ENCODE results near the gene CASP8AP2.
"Not testable (repeated sequence)": the region's sequence is repeated elsewhere in the genome, so short reads cannot be mapped to it uniquely, and the experiment has no call there.

CASP8AP2 gene

DNA sequence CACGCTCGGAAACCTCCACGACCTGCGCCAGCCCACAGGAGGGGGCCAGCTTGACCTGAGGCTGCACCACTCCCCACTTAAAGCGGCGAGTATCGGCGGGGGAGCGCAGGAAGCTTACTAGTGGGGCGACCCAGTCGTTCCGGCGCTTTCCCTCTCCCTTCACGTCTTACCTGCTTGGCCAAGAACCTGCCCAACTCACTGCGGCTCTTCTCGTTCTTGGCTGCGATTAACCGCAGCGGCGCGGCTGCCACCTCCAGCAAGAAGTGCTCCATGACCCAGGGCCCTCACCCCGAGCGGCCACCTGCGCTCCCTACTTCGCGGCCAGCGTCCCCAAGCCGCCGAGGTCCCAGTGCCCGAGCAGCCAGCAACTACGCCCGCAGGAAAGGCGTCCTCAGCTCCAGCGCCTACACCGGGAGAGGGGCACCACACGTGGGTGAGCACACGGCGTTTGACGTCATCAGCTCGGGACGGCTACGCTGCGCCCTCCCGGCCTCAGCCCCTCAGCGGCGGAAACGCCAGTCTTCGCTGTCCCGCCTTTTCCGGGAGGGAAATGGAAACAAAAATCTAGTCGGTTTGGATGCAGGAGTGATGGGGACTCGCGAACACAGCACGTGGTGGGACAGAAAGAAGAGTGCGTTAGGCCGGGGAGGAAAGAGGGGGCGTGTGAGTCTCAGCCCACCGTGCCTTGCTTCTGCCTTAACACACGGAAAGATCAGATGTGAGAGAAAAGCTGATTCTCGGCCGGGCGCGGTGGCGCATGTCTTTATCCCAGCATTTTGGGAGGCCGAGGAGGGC lies 10.1 kb upstream of the CASP8AP2 start, which contains the start of gene MDN1:
Gene MDN1, minus strand, starts transcription at position 459 of the 795 bp plus-strand sequence. Its CDS starts 187 bp downstream, at position 272.
- peak; percentile 77 to 83 for DNase-seq (ENCODE audit: low read depth in 2 of 2)

DNA sequence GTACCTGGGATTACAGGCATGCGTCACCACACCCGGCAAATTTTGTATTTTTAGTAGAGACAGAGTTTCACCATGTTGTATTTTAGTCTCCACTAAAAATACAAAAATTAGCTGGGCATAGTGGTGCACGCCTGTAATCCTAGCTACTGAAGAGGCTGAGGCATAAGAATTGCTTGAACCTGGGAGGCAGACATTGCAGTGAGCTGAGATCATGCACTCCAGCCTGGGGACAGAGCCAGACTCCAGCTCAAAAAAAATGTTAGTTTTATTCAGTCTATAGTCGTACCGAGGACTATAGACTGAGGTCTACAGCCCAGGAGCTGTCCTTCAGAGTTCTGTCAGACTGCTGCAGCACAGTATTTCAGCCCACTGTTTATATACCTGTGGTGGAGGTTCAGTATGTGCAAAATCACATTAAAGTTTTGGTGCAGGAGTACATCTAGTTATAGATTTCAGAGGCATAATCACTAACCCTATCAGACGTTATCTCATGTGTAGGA lies 3.6 kb upstream of the CASP8AP2 start:
- DNase-seq (ENCODE audit: low read depth in 2 of 2) = no peak

DNA sequence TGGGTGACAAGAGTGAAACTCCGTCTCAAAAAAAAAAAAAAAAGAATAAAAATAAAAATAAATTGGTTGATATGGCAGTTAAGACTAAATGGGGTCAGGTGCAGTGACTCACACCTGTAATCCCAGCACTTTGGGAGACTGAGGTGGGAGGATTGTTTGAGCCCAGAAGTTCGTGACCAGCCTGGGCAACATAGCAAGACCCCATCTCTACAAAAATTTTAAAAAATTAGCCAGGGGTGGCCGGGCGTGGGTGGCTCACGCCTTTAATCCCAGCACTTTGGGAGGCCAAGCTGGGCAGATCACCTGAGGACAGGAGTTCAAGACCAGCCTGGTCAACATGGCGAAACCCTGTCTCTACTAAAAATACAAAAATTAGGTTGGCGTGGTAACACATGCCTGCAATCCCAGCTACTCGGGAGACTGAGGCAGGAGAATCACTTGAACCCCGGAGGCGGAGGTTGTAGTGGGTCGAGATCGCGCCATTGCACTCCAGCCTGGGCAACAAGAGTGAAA lies 1.1 kb upstream of the CASP8AP2 start:
- DNase-seq (ENCODE audit: low read depth in 2 of 2) = not testable (repeated sequence)

DNA sequence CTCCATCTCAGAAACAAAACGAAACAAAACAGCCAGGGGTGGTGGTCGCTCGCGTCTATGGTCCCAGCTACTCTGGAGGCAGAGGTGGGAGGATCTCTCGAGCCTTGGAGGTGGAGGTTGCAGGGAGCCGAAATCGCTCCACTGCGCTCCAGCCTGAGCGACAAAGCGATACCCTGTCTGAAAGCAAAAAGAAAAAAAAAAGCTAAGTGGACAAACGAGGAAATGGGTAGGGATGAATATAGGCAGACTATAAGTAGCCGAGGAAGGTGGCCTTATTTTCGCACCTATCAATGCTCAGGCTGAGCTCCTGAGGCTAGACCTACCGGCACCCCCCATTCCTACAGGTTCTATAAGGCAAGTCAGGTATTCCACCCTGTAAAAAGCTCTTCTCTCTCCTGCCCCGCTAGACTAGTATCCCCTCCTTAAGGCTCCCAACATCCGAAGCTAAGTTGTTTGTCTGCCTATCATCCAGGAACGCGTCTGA lies 650 bp upstream of the CASP8AP2 start:
- DNase-seq (ENCODE audit: low read depth in 2 of 2) = no peak

DNA sequence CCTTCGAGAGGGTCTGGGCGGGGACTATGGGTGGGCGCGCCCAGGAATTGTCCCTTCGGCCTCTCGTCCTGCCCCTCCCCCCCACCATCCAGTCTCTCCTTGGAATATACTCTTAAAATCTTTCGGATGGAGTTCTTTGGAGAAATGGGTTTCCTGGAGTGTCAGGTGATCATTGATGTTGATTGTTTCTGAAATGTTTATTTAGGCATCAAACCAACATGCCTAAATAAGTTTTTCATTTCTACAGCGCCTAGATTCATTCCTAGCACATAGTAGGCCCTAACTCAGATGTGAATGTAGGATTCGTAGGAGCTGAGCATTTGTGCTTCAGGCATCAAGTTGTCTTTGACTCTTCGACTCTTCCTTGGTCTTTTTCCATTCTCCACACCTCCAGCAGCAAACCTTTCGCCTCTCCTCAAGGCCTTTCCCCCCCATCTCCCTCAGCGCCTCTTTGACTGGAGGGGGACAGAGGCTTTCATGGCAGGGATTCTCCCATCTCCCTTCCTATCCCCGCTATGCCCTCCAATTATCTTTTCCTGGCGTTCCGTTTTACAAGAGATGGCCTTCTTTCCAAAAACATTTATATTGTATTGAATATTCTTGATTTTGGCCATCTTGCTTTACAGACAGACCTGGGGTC lies 610 bp downstream of the CASP8AP2 start:
- DNase-seq (ENCODE audit: low read depth in 2 of 2) = no peak

DNA sequence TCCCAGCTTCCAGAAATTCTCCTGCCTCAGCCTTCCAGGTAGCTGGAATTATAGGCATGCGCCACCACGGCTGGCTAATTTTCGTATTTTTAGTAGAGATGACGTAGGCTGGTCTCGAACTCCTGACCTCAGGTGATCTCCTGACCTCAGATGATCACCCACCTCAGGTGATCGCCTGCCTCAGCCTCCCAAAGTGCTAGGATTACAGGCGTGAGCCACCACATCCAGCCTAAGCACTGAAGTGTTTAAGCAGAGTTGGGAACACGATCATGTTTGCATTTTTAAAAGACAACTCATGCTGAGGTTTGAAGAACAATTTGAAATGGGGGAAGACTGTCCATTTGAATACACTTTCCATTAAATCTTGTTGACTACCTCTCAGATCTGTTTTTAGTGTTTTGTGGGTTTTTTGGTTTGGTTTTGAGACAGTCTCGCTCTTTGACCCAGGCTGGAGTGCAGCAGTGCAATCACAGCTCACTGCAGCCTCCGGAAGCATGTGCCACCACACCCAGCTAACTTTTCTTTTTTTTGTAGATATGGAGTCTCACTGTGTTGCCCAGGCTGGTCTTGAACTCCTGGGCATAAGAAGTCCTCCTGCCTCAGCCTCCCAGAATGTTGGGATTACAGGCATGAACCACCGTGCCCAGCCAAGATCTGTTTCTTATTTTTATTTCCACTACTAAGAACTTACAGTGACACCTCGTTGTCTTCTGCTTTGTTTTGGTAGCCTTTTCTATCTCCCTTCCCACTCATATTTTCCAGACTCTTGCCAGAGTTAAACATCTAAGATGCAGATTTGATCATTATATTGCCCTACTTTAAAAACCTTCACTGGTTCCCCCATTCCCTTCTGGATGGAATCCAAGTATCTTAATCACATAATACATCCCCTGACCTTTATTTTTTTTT lies 5.5 kb downstream of the CASP8AP2 start:
- DNase-seq (ENCODE audit: low read depth in 2 of 2) = no peak

DNA sequence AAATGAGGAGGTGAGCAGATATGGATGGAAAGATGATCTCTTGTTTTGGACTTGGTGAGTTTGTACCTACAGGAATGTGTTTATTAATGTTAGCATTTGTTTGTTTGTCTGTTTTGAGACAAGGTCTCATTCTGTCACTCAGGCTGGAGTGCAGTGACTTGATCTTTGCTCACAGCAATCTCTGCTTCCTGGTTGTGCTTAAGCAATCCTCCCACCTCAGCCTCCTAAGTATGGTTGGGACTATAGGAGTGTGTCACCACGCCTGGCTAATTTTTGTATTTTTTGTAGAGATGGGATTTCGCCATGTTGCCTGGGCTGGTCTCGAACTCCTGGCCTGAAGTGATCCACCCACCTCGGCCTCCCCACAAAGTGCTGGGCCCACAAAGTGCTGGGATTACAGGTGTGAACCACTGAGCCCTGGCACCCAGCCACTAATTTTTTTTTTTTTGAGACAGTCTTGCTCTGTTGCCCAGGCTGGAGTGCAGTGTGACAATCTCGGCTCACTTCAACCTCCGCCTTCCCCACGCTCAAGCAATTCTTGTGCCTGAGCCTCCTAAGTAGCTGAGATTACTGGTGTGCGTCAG lies 7.1 kb downstream of the CASP8AP2 start:
- DNase-seq (ENCODE audit: low read depth in 2 of 2) = no peak

DNA sequence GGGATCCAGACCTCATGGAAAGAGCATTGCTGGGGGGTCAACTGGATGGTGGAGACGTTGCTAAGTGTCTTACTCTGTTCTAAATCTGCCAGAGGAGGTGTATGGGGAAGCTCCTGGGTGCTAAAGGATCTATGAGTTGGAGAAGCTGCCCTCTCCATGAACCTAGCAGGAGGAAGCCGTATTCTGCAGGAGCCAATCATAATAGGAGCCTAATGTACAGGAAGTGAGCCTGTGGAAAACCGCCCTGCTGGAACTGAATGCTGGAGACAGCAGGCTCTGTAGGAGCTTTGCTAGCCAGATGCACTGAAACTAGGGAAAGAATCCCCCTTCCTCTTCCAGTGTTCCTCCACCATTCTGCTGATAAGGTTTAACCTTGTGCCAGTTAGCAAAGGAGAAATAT lies 10.9 kb downstream of the CASP8AP2 start:
- DNase-seq (ENCODE audit: low read depth in 2 of 2) = no peak

DNA sequence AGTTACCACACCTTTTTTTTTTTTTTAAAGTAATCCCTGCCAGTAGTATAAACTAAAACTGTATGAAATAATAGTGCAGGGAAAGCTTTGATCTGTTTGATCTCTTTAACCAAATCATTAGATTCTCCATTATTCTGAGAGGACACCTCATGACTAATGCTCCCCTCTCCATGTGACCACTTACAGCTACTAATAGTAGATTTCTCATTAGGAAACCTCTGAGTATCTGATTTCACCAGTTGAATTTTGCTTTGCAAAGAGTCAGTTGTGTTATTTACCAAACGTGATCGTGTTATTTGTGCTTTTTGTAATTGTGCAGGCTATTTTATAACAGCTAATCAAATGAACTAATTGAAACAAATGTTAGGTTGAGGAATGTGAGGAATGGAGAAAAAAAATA lies 12.5 kb downstream of the CASP8AP2 start:
- DNase-seq (ENCODE audit: low read depth in 2 of 2) = no peak

DNA sequence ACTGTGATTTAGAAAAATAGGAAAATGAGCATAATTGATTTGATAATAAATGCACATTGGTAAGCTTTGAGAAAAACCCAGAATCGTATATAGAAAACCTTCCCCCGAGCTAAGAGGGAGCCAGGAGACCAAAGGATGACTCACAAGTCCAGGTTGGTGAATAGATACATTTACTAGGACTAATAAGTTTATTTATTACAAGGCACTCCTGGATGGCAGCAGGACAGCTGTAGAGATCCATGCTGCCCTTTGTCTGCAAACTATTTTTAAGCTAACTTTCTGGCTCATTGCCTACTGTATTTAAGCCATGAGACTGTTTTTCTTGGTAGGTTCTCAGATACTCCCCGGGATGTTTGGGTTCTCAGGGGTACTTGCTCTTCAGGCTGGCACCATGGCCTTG lies 13.4 kb downstream of the CASP8AP2 start:
- no peak for DNase-seq (ENCODE audit: low read depth in 2 of 2)

DNA sequence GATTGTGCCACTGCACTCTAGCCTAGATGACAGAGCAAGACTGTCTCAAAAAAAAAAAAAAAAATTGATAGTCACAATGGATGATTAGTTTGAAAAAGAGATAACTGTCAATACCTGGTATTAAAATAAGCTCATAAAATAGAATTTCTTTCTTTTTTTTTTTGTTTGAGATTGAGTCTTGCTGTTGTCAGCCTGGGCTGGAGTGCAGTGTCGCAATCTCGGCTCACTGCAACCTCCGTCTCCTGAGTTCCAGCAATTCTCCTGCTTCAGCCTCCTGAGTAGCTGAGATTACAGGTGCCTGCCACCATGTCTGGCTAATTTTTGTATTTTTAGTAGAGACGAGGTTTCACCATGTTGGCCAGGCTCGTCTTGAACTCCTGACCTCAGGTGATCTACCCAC lies 17.8 kb downstream of the CASP8AP2 start:
- not testable (repeated sequence) for DNase-seq (ENCODE audit: low read depth in 2 of 2)

DNA sequence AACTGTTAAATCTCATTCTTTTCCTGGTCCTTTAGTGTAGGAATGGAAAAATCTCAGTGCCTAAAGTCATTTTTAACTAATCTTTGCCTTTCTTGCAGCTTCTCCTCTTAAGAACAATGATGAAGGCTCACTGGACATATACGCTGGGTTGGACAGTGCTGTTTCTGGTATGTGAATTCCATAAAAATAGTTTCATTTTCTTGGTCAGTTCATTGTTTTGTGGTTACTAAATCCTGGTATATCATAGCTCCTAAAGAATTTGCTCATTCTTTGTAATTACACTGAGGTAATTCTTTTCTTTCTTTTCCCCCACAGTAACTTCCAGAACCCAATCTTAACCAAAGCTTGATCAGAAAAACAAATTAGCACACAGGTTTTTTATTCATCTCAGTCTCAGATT lies 23.4 kb downstream of the CASP8AP2 start:
- DNase-seq (ENCODE audit: low read depth in 2 of 2) = no peak

DNA sequence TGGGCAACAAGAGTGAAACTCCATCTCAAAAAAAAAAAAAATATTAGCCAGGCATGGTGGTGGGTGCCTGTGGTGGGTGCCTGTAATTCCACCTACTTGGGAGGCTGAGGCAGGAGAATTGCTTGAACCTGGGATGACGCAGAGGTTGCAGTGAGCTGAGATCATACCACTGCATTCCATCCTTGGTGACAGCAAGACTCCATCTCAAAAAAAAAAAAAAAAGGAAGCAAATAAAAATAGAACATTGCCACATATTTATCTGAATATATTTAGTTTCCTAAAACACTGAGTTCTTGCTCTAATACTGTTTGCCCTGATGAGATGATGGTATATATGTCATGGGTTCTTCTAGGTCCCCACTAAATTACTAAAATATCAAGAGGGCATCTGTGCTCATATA lies 28.4 kb downstream of the CASP8AP2 start:
- no peak for DNase-seq (ENCODE audit: low read depth in 2 of 2)

DNA sequence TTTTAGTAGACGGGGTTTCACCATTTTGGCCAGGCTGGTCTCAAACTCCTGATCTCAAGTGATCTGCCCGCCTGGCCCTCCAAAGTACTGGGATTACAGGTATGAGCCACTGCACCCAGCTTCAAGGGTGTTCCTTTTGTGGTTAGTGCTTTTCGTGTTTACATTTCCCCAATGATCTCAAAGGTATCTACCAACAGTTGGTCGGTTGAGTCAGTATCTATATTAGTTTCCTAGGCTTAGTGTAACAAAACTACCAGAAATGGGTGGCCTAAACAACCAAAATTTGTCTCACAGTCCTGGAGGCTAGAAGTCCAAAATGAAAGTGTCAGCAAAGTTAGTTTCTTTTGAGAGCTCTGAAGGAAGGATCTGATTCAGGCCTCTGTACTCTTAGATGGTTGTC lies 30.1 kb downstream of the CASP8AP2 start:
- DNase-seq (ENCODE audit: low read depth in 2 of 2) = no peak

DNA sequence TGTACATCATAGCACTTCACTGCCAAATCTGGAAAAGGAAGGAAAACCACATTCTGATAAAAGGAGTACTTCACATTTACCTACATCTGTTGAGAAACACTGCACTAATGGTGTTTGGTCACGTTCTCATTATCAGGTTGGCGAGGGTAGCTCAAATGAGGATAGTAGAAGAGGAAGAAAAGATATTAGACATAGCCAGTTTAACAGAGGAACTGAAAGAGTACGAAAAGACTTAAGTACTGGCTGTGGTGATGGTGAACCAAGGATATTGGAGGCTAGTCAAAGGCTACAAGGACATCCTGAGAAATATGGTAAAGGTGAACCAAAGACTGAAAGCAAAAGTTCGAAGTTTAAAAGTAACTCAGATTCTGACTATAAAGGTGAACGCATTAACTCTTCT lies 32.6 kb downstream of the CASP8AP2 start:
- DNase-seq (ENCODE audit: low read depth in 2 of 2) = no peak

DNA sequence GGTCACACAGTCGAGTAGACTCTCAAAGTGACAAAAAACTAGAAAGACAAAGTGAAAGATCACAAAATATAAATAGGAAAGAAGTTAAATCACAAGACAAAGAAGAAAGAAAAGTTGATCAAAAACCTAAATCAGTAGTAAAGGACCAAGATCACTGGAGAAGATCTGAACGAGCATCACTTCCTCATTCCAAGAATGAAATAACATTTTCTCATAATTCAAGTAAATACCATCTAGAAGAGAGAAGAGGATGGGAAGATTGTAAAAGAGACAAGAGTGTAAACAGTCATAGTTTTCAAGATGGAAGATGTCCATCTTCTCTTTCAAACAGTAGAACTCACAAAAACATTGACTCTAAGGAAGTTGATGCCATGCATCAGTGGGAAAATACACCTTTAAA lies 33.0 kb downstream of the CASP8AP2 start:
- DNase-seq (ENCODE audit: low read depth in 2 of 2) = no peak

DNA sequence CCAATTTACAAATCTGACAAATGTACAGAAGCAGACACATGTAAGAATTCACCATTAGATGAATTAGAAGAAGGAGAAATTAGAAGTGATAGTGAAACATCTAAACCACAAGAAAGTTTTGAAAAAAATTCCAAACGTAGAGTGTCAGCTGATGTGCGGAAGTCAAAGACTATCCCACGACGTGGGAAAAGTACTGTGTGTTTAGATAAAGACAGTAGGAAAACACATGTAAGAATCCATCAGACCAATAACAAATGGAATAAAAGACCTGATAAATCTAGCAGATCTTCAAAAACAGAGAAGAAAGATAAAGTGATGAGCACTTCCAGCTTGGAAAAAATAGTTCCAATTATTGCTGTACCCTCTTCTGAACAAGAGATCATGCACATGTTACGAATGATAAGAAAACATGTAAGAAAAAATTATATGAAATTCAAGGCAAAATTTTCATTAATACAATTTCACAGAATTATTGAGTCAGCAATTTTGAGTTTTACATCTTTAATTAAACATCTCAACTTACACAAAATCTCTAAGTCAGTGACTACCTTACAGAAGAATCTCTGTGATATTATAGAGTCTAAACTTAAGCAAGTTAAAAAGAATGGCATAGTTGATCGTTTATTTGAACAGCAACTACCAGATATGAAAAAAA lies 36.5 kb downstream of the CASP8AP2 start:
- DNase-seq (ENCODE audit: low read depth in 2 of 2) = no peak

DNA sequence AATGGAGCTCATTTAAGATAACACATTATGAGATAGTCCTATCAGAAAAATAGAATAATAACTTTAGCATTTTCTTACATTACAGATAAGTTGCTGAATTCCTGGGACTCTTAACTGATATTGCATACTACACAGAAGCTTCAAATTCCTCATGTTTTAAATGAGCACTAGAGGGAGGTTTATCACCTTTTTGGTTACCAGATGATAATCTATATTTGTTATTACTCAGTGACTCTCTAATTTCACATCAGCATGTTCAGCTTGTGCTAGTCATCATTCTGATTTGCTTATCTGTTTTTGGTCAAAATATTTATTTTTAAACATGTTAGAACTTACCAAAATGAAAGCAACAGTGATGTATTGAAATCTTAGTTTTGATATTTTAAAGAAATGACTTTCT lies 44.0 kb downstream of the CASP8AP2 start:
- DNase-seq (ENCODE audit: low read depth in 2 of 2) = no peak

DNA sequence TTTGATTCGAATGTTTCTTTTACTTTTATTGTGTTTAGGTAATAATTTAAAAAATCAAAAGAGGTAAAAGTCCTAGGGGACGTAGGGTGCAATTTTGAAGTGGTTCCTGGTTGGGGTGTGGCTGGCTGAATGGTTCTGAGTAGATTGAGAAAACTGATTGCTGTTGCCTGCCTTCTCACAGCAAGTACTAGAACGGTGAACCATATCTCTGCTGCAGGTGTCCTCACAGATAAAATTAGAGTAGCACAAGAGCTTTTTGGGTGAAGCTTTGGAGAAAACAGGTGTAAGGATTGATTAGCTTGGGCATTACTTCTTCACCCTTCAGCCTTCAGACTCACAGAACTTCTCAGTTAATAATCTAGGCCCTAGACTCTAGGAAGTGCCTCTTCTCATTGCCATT lies 44.8 kb downstream of the CASP8AP2 start:
- DNase-seq (ENCODE audit: low read depth in 2 of 2) = no peak

DNA sequence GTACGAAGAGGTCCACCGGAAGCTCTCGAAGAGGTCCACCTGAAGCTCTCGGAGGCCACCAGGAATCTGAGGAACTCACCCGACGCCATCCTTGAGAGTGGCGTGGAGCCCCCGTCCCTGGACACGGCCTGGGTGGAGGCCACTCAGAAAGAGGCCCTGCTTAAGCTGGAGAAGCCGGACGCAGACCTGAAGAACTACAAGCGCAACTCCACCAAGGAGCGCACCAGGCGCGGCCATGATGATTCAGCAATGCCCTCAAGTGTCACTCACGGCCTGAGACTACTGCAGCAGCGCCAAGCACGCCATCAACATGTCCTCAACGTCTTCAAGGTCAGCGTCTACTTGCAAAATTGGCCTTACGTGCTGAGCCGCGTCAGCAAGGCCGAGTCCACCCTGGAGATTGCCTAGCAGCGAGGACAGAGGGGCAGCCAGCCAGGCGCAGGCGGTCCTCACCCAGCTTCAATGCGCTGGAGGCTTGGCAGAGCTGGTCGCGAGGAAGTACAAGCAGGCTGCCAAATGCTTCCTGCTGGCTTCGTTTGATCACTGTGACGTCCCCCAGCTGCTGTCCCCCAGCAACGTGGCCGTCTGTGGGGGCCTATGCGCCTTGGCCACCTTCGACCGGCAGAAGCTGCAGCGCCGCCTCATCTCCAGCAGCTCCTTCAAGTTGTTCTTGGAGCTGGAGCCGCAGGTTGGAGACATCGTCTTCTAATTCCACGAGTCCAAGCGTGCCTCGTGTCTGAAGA lies 56.9 kb downstream of the CASP8AP2 start:
- no peak for DNase-seq (ENCODE audit: low read depth in 2 of 2)

All from activated CD8-positive, alpha-beta memory T cell treated with anti-CD3 and anti-CD28 coated beads for 4 hours (primary cell).